ENCODE data around the gene ATP8A2. TPM values are rescaled to one million over a fixed set of nuclear protein-coding genes. Genes with fewer than 3 reads are reported as not detected.

The ATP8A2 gene
- total RNA-seq, 1 experiment from 2014 or later = 0.34 TPM

DNA sequence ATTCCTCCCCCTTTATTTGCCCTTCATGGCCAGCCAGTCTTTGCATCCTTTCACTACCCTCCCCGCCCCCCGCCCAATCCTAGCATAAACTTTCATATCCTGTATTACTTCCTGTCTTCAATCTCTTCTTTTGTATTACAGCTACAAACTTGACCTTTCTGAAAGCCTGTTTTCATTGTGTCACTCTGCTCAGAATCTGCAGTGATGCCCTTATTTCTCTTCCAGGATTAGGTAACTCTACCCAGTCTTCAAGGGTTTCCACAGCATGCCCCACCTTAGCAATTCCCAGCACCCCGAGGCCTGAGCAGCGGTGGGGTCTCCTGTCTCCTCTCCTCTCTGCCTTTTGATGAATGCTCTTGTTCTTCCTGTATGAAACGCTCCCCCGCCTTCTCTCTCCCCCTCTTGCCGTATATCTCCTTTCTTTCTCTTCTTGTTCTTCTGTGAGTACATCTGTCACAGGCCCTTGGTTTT lies 534.5 kb downstream of the ATP8A2 start:
- no peaks in the 10 kb centered on the region for H3K9me3 ChIP-seq (replicated peaks)
- no peak overlapping the region for H3K4me3 ChIP-seq
- no peak overlapping the region for H3K27ac ChIP-seq
- H3K27me3 ChIP-seq = no peaks in the 10 kb centered on the region
- DNase-seq = no peak
- H3K4me1 ChIP-seq = peaks cover 35% of the 10 kb centered on the region
- no peaks in the 10 kb centered on the region for H3K36me3 ChIP-seq

DNA sequence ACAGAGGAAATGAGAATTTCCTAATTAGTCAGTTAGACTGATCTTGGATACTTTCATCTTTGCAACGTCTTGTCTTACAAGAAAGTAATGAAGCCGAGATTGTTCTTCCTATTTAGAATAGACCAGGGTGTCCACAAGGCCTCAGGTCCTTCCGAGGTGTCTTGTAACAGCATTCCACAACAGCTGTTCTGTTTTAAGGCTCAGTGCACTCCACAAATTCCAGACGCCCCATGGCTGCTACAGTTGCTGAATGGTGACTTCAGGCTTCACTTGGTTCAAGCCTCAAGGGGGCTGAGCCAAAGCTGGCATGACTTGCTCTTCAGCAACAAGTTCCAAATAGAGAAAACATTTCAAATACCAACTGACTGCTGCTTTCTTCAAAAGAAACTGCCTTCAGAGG lies 536.6 kb downstream of the ATP8A2 start:
- Histone ChIP-seq H3K4me3 (no peak overlapping the region), H3K36me3 (no peaks in the 10 kb centered on the region), H3K4me1 (peaks cover 21% of the 10 kb centered on the region), H3K27me3 (no peaks in the 10 kb centered on the region), H3K9me3 (replicated peaks) (no peaks in the 10 kb centered on the region), H3K27ac (peak overlapping the region; percentile 17; the same call in 1 of the 2 replicates)
- peak; percentile 77 to 85 for DNase-seq

DNA sequence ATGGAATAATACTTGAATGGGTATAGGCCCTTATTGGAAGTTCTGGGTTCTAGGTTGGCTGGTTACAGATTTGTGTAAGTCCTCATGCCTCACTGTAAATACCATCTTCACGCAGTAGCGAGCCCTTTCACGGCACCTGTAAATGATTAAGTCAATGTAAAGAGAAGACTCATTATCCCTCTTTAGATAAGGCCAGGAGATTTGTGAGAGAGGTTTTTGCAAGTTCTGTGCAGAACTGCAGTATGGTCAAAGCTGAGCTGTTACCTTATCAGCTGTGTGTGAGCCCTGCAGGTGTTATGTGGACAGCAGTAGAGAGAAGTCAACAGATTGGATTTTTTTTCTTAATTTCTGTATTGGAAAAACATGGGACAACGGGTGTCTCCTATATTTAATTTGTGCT lies 538.5 kb downstream of the ATP8A2 start:
- no peaks in the 10 kb centered on the region for H3K36me3 ChIP-seq
- H3K9me3 ChIP-seq (replicated peaks) = no peaks in the 10 kb centered on the region
- H3K4me3 ChIP-seq = no peak overlapping the region
- no peak overlapping the region for H3K27ac ChIP-seq
- peaks cover 21% of the 10 kb centered on the region for H3K4me1 ChIP-seq
- no peak for DNase-seq
- H3K27me3 ChIP-seq = no peaks in the 10 kb centered on the region

DNA sequence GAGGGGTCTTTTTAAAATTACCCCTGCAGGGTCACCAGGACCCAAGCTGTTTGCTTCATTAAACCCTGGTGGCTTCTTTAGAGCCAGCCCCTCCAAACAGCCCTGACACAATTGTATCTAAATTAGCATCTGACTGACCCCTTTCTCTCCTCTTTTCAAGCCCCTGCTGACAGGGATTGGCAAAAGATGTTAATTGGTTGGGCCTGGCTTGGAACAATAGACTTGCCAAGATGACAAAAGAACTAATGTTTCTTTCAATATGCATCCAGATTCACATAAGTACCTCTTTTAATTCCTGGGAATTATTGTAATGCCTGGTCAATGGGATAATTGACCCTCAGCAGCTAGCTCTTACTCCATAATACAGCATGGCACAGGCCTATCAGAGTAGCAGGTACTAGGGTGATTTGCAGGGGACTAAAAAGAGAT lies 539.2 kb downstream of the ATP8A2 start:
- no peak for DNase-seq
- no peaks in the 10 kb centered on the region for H3K36me3 ChIP-seq
- H3K4me3 ChIP-seq = no peak overlapping the region
- H3K4me1 ChIP-seq = peaks cover 15% of the 10 kb centered on the region
- H3K27me3 ChIP-seq = no peaks in the 10 kb centered on the region
- H3K27ac ChIP-seq = no peak overlapping the region
- H3K9me3 ChIP-seq (replicated peaks) = no peaks in the 10 kb centered on the region

DNA sequence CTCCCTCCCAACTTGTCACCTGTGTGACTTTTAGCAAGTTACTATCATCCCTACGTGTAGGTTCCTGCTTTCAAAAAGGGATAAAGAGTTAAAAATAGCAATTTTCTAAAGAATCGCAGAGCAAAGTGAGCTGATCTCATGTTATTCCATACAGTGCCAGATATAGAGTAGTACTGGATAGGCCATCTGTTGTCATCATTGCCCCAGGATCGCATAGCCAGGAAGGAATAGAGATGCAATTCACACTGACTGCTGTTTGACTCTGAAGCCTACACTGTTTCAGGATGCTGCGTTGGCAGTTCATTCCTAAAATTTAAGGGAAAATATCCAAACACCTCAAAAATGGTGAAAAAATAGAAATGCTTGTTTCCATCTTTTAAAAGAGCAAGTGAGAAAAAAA lies 541.2 kb downstream of the ATP8A2 start:
- no peak overlapping the region for H3K4me3 ChIP-seq
- H3K27ac ChIP-seq = no peak overlapping the region
- no peaks in the 10 kb centered on the region for H3K36me3 ChIP-seq
- peaks cover 11% of the 10 kb centered on the region for H3K4me1 ChIP-seq
- H3K9me3 ChIP-seq (replicated peaks) = no peaks in the 10 kb centered on the region
- DNase-seq = no peak
- no peaks in the 10 kb centered on the region for H3K27me3 ChIP-seq

DNA sequence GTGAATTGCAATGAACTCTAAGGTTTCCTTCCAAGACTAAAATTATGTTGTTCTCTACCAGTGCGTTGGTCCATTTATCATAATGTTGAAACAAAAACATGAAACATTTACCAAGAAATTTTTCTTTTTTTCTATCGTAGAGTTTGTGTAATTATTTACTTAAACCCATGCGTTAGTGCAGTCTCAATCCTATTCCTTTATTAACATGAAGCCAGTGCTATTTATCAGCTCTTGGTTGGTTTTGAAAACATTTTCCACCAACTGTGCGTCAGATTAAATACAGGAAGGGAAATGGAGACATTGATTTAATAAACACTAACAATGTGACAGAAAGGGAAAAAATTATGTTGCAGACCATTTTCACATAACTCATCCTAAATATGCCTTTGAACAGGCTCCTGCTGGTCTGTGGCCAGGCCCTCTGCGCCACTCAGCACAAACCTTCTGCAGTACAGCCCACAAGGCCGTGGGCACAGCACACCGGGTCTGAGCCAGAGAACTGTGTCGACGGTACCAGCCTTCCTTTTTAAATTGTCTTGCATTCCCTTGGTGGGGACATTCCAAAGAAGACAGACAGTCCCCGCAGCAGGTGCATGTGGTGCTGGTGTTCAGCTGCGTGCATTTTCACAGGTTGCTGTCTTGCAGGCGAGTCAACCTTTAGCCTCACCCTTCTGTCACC lies 544.2 kb downstream of the ATP8A2 start:
- Histone ChIP-seq H3K27ac (no peak overlapping the region), H3K4me3 (no peak overlapping the region), H3K9me3 (replicated peaks) (no peaks in the 10 kb centered on the region), H3K27me3 (no peaks in the 10 kb centered on the region), H3K36me3 (no peaks in the 10 kb centered on the region), H3K4me1 (no peaks in the 10 kb centered on the region; the same call in 1 of the 2 replicates)
- DNase-seq = no peak

DNA sequence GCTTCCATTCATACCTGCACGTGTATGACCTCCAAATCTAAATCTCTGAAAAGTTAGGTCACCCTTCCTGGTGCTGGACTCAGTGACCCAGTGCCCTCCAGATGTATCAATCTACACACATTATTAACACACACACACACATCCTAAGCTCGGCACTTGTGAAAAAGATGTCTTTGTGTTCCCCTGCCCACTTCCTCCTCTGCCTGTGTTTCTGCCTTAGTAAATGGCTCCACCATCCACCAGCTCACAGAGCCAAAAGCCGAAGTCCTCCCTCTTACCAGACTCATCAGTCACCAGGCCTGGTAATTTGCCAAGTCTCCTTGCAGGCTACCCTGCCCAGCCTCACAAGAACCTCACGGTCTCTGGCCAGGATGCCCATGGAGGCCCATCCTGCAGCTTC lies 548.5 kb downstream of the ATP8A2 start:
- H3K27ac ChIP-seq = no peak overlapping the region
- H3K36me3 ChIP-seq = no peaks in the 10 kb centered on the region
- no peak for DNase-seq
- H3K27me3 ChIP-seq = no peaks in the 10 kb centered on the region
- peaks cover 28% of the 10 kb centered on the region for H3K4me1 ChIP-seq
- no peak overlapping the region for H3K4me3 ChIP-seq
- H3K9me3 ChIP-seq (replicated peaks) = no peaks in the 10 kb centered on the region

DNA sequence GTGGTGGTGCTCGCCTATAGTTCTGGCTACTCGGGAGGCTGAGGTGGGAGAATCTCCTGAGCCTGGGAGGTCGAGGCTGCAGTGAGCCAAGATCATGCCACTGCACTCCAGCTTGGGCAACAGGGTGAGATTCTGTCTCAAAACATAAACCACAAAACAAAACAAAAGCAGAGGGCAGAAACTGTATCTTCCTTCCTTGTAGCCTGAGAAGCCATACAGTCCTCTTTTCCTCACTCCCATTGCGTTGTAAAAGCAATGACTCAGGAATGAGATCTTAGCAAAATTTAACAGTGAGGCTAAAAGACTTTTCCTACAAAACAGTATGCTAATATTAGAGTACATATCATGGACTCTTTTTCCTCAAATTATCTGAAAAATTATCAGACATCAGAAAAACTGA lies 549.2 kb downstream of the ATP8A2 start:
- H3K4me1 ChIP-seq = peaks cover 28% of the 10 kb centered on the region
- H3K36me3 ChIP-seq = no peaks in the 10 kb centered on the region
- no peaks in the 10 kb centered on the region for H3K27me3 ChIP-seq
- H3K27ac ChIP-seq = no peak overlapping the region
- DNase-seq = no peak
- no peak overlapping the region for H3K4me3 ChIP-seq
- H3K9me3 ChIP-seq (replicated peaks) = no peaks in the 10 kb centered on the region

DNA sequence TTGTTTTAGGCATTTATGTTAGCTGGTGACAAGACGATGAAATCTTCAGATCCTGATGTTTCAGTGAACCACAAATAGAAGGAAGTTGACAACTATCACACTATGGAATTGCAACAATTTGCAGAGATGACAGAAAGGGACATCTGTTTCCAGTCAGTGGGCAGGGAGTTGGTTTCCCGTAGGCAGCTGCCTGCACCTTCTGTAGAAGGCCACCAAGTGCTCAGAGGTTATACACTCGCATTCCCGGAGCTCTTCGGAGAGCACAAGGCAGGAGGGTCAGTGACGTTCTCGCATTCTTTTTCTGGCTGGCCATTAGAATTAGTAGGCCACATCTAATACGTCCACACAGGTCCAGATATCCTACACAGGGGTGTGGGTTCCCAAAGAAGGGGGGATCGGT lies 550.6 kb downstream of the ATP8A2 start:
- H3K4me1 ChIP-seq = peaks cover 30% of the 10 kb centered on the region
- H3K9me3 ChIP-seq (replicated peaks) = no peaks in the 10 kb centered on the region
- H3K27me3 ChIP-seq = no peaks in the 10 kb centered on the region
- H3K36me3 ChIP-seq = no peaks in the 10 kb centered on the region
- peak overlapping the region; percentile 70 for H3K27ac ChIP-seq
- no peak overlapping the region for H3K4me3 ChIP-seq
- peak; percentile 93 to 95 for DNase-seq

DNA sequence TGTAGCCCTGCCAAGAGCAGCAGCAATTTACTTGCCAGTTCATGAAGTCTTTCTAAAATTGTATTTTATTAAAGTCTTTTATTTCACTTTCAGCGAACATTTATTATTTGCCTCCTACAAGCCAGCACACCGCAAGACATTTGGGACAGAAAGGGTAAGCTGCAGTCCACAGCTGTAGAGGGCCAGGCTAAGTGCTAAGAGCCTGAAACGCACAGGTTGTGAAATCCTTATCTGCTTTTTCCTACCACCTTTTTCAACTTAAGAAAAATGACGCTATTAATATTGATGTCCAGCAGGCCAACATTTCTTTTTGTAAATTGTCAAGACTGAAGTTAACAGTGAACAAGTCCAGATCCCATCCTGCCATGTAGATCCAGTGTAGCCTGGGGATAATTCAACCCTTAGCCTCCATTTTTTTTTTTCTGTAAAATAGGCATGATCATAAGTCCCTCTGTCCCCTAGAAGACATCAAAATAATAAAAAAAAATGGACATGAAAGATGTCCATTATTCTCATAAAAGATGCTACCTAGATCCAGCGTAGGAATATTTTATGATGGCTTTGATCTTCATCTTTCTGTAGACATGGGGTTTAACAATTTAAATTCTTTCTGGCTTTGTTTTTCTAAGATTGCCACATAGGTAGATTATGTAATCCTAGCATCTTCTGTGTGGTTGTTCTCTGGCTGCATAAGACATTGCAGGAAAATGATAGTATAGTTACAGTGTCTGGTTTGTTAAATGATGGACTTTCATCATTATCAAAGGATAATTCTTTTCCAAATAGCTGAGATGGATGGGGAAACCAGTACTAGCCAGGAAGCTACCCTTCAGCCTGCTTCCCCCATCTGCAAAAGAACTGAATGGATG lies 551.7 kb downstream of the ATP8A2 start:
- Histone ChIP-seq H3K4me3 (no peak overlapping the region), H3K9me3 (replicated peaks) (no peaks in the 10 kb centered on the region), H3K4me1 (peaks cover 41% of the 10 kb centered on the region), H3K36me3 (no peaks in the 10 kb centered on the region), H3K27me3 (no peaks in the 10 kb centered on the region), H3K27ac (peak overlapping the region; percentile 70)
- no peak for DNase-seq

DNA sequence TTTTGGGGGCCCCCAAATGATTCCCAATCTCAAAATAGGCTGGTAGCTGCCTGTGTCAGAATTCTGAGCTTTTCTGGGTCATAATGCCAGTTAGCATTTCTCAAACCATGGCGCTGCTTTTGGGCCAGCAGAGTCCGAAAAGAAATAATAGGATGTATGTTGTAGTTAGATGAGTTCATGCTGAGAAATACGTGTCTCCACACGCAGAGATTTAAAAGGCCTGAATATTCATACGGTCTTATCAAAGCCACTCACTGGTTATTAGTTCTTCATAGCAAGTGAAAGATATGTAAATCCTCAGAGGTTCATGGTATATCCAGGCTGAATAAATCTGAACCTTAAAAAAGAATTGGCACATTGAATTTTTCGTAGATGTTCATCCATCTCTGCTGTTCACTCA lies 555.6 kb downstream of the ATP8A2 start:
- H3K36me3 ChIP-seq = no peaks in the 10 kb centered on the region
- H3K27me3 ChIP-seq = no peaks in the 10 kb centered on the region
- H3K9me3 ChIP-seq (replicated peaks) = no peaks in the 10 kb centered on the region
- DNase-seq = no peak
- H3K4me1 ChIP-seq = peaks cover 47% of the 10 kb centered on the region
- peak overlapping the region; percentile 8 for H3K27ac ChIP-seq
- no peak overlapping the region for H3K4me3 ChIP-seq

DNA sequence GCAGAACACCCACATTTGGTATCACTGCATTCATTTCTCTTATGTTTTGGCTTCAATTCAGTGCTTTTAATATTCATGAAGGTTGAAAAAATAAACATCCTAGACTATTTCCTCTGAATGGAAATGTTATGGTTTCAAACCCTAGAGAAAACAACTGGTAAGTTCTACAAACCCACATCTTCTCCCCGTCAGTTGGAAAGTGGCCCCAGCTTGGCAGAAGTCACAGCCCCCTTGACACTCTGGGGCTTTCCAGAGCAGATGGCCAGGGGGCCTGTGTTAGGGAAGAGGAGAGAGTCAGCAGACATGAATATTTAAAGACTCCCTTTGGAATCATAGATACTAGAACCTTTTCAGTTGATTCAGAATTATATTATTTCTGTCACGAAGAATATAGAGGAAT lies 556.2 kb downstream of the ATP8A2 start:
- peak; percentile 50 to 70 for DNase-seq
- Histone ChIP-seq H3K4me3 (no peak overlapping the region), H3K27me3 (no peaks in the 10 kb centered on the region), H3K36me3 (no peaks in the 10 kb centered on the region), H3K9me3 (replicated peaks) (no peaks in the 10 kb centered on the region), H3K4me1 (peaks cover 48% of the 10 kb centered on the region), H3K27ac (peak overlapping the region; percentile 8)

DNA sequence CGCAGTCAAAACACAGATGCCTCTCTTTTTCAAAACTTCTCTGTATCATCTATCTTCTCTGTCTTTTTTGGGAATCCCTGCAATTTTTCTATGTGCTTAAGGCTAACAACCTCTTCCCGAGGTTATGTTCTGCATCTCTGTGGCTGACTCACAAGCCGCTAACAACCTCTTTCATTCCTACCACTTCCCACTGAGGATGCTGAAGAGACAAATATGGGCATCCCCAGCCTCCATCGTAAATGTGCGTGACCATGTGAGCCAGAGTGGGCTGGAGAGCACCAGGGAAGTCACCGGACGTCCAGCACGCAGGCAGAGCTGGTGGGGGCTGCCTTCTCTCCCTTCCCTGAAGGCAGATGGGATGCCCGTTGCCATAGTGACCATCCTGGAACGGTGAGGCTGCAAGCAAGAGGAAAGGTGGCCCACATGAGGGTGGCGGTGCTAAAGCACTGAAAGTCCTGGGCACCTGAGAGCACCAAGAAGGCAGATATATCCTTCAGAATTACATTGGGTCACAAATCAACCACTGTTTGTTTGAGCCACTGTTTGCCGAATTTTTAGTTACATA lies 557.2 kb downstream of the ATP8A2 start:
- no peaks in the 10 kb centered on the region for H3K9me3 ChIP-seq (replicated peaks)
- no peak overlapping the region for H3K4me3 ChIP-seq
- no peak for DNase-seq
- no peak overlapping the region for H3K27ac ChIP-seq
- H3K4me1 ChIP-seq = peaks cover 44% of the 10 kb centered on the region
- H3K36me3 ChIP-seq = no peaks in the 10 kb centered on the region
- H3K27me3 ChIP-seq = no peaks in the 10 kb centered on the region

DNA sequence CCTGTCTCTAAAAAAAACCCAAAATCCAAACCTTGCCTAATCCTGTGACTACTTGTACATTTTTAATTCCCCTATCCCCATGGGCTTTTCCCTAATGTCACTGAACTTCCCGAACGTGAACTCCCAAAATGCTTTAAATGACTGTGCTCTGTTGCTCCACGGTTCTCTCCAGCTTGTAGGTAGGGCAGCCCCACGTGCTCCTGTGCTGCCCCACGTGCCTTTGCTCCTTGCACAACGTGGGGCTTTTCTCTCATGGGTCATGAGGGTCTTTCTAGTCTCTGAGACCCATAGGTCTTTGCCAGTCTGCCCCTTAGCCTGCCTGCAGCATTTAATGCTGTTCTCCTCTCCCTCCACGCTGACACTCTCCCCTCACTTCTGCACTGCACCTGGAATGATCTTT lies 558.0 kb downstream of the ATP8A2 start:
- Histone ChIP-seq H3K9me3 (replicated peaks) (no peaks in the 10 kb centered on the region), H3K36me3 (no peaks in the 10 kb centered on the region), H3K4me3 (no peak overlapping the region), H3K27me3 (no peaks in the 10 kb centered on the region), H3K4me1 (peaks cover 39% of the 10 kb centered on the region), H3K27ac (no peak overlapping the region)
- DNase-seq = no peak

DNA sequence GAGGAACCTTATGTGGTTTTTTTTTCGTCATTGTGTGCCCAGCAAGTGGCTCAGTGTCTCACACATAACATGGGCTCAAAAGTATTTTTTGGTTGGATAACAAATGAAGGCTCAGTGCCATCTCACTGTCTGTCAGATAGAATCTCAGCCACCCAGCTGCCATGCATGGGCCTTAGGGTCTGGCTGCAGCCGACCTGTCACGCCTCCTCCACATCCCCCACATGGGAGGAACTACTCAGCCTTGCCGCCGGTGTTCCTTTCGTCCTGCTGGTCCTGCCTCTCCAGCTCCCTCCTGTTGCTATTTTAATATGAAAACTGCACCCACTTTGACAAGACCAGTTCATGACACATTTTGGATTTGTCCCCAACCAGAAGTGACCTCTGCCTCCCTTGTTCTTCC lies 558.9 kb downstream of the ATP8A2 start:
- DNase-seq = no peak
- H3K9me3 ChIP-seq (replicated peaks) = no peaks in the 10 kb centered on the region
- no peak overlapping the region for H3K27ac ChIP-seq
- no peak overlapping the region for H3K4me3 ChIP-seq
- H3K36me3 ChIP-seq = no peaks in the 10 kb centered on the region
- no peaks in the 10 kb centered on the region for H3K27me3 ChIP-seq
- H3K4me1 ChIP-seq = peaks cover 39% of the 10 kb centered on the region

All from SJCRH30 (cell line).